ENCODE data around the gene BMPR1B.

- TF ChIP-seq CTCF (conservative IDR thresholded peaks at IDR 0.05 in 1 of 2, IDR thresholded peaks at IDR 0.05 in 1 of 2; ENCODE audit: extremely low read depth in 1 of 2, insufficient read depth in 1 of 2, low read depth in 1 of 2, low read length in 2 of 2): no peak
- TF ChIP-seq EZH2 (IDR thresholded peaks at IDR 0.05; ENCODE audit: borderline replicate concordance, low read length): no peak
Observed at GRCh38 chr4:95084584-95084983, 326.8 kb downstream of the BMPR1B start.

Data from mammary epithelial cell (primary cell).